Sciatic nerve (tissue), 2 donors: ENCODE data around the gene THAP11. TPM values are rescaled to one million over a fixed set of nuclear protein-coding genes. Genes with fewer than 3 reads are reported as not detected.

Experiments used
- ATAC-seq: fragments of 200-7000 bp; cut with Tn5 transposase; one replicate; pipeline ENCODE4 v1.9.1; 2020; ENCODE audit warnings: mild to moderate bottlenecking, moderate library complexity
- DNase-seq: peaks from one replicate; pipeline ENCODE4 v3.0.0-alpha.2; 2020; ENCODE audit warnings: low spot score
- intact Hi-C: fragments of 100-400 bp; cut with DNase I; formaldehyde crosslinking; loops from one replicate; pipeline ENCODE4 v1.14.2; 2022
- total RNA-seq: library from RNA; stranded (reverse); fragmentation: NEBNext Ultra II Directional; extraction: Animal tissue kit (Norgen Biotek cat#: 25700); gene quantifications from one replicate; pipeline ENCODE4 v1.2.1, GENCODE V29; 2021
- donor health status: DM: no; HTN: no; CAD: no.
- donor health status: DM: no; HTN: no; CAD: no.

THAP11 gene
- 22.7 TPM for total RNA-seq

GRCh38 chr16:67841816-67842508 lies at the start of gene THAP11:
THAP11 (plus strand) TSS chr16:67842320; CDS start chr16:67842555, 235 bp downstream.
- DNase-seq (peak; percentile 96), ATAC-seq (peak; percentile 88)
- intact Hi-C loops, result no loop called here

GRCh38 chr16:67796099-67796718 lies 45.9 kb upstream of the THAP11 start:
- ATAC-seq, result no peak
- intact Hi-C loops, result no loop called here
- DNase-seq, result no peak

- DNase-seq (no peak), ATAC-seq (no peak)
- intact Hi-C loops, result no loop called here
These were observed 41.7 kb upstream of the THAP11 start for GRCh38 chr16:67800338-67800926.

- ATAC-seq (no peak), DNase-seq (no peak)
- intact Hi-C loops, result no loop called here
These were observed 40.9 kb upstream of the THAP11 start for GRCh38 chr16:67801241-67801640.

GRCh38 chr16:67801883-67802282 lies 40.2 kb upstream of the THAP11 start:
- intact Hi-C loops, result no loop called here
- ATAC-seq, result no peak
- no peak for DNase-seq

DNA sequence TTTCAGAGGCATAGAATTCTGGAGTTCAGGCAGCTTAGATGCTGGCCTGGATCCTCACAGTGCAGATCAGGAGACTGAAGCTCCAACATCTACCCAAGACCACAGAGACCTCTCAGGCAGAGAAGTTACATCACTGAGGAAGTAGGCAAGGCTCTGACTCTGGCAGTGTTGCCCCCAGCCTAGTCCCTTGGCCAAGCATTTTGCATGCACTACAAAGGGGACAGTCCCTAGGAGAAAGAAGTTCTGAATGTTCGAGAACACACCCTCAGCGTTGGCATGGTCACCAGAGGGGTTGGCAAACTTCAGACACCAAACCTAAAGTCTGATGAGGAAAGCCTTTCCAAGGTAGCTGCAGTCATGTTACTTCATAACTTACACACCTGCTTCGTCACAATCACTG lies 38.2 kb upstream of the THAP11 start:
- no peak for ATAC-seq
- intact Hi-C loops, result no loop called here
- DNase-seq, result no peak

- intact Hi-C loops, result no loop called here
- ATAC-seq (no peak), DNase-seq (no peak)
These were observed 37.1 kb upstream of the THAP11 start for GRCh38 chr16:67804853-67805542.

DNA sequence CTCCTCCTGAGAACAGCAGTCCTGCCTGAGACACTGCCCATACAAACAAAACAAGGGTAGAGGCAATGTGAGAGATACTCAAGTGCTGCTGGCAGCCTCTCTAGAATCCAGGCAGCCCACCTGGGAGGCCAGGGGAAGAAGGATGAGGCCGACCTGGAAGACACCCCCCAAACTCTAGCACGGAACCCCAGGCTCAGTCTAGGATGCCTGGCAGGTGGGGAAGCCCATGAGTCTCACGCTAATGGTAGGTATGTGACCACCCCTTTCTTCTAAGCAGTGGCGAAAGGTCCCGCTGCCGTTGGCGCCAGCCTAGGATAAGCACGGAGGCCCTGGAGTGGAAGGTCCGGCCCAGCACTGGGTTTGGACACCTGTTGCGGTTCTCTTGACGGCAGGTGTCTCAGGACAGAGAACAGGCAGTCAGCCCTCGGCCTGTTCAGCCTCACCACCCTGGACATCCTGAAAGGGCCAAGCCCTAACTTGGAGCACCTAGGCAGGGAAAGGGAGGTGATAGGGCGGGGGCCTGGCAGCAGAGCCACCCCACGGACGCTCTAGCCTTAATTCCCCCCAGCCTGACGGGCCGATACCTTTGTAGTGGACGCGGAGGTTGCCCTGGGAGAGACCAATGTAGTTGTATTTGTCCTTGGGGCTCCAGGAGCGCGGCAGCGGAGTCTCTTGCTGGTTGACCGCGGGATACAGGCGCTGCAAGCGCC lies 36.2 kb upstream of the THAP11 start:
- ATAC-seq (peak; percentile 0), DNase-seq (peak; percentile 65)
- intact Hi-C loops, result no loop called here

DNA sequence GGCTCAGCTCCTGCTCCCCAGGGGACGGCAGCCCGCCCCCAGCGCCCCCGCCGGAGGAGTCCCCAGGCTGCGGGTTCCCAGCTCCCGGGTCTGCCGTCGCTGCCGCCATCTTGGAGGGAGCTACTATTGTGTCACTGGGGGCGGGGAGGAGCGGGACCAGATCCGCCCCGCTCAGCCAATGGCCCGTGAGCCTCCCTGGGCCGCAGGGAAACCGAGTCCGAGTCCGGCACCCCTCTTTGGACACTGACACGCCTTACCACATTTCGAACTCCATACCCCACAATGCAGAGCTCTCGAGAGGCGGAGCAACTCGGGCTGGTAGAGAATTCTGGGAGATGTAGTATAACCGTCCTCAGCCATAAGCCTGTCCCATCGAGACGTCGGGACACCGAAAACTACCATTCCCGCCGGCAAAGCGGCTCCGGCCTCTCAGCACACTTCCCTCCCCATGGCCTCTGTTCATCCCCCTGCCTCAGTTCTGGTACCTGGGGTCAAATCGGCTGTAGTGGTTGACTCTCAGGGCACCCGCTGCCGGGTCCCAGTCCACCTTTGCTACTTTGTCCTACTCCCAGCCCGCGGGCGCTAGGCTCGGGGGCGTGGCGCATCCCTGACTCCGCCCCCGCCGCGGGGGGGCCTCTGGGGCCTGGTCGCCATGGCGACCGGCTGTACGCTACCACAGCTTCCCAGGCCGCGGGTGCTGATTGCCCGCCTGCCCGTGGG lies 35.5 kb upstream of the THAP11 start, which contains the start of the genes RANBP10 and TSNAXIP1:
RANBP10 (minus strand) TSS at position 133 of the 720 bp plus-strand sequence; CDS start at position 109, 24 bp downstream.
TSNAXIP1 (plus strand) TSS at position 462 of the 720 bp plus-strand sequence. CDS start 261 bp downstream, outside the sequence.
- peak; percentile 99 for ATAC-seq
- peak; percentile 96 for DNase-seq
- intact Hi-C loops, result no loop called here

DNA sequence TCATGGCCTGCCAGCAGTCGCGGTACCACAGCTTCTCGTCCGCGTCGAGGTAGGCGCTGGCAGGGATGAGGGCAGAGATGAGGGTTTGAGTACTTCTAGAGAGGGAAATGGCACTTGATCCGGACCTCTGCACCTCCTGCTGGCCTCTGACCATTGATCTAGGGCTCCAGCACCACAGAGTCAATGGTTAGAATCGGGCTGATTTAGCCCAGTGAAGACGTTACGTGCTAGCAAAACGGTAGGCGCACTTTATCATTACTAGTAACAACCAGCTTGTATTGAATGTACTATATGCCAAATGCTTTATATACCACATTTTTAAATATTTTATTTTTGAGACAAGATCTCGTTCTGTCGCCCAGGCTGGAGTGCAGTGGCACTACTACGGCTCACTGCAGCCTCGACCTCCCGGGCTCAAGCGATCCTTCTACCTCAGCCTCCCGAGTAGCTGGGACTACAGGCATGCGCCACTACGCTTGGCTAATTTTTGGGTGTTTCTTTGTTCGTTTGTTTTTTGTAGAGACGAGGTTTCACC lies 34.9 kb upstream of the THAP11 start:
- no peak for ATAC-seq
- intact Hi-C loops, result no loop called here
- DNase-seq, result no peak

GRCh38 chr16:67811899-67812298 lies 30.2 kb upstream of the THAP11 start:
- ATAC-seq (no peak), DNase-seq (no peak)
- intact Hi-C loops, result no loop called here

DNA sequence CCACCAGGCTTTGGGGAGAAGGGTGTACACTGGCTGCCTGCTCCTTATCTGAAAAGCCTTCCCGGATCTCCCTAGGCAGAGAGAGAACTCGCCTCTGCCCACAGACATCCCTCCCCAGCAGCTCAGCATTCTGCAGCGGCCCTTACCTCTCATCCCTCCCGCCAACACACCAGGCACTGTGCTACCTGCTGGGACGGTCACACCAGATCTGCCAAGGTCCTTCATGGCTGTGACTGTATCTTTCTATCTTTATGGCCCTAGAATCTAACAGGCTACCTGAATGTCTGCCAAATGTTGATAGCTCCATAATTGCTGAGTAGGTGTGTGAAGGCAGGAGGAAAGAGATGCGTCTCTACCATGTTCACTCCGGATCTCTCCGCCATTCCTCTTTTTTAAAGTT lies 27.6 kb upstream of the THAP11 start:
- intact Hi-C loops, result no loop called here
- ATAC-seq (no peak), DNase-seq (no peak)

DNA sequence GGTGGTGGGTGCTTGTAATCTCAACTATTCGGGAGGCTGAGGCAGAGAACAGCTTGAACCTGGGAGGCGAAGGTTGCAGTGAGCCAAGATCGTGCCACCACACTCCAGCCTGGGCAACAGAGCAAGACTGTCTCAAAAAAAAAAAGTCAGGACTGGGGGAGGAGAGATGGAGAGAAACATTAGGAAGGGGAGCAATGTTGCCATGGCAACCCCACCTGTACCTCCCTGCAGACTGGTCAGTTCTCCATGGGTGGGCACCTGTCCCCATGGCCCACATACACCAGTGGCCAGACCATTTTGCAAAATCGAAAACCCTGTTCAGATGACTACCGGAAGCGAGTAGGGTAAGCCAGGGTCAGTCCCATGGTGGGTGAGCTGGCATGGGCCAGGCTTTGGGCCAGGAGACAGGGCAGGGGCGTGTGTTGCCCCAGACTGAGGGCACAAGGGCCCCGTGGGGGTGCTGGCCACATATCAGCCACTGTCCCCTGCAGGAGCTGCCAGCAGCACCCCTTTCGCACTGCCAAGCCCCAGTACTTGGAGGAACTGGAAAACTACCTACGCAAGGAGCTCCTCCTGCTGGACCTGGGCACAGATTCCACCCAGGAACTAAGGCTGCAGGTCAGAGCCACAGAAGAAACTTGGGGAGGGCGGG lies 21.4 kb upstream of the THAP11 start:
- no peak for ATAC-seq
- no peak for DNase-seq
- intact Hi-C loops, result no loop called here

DNA sequence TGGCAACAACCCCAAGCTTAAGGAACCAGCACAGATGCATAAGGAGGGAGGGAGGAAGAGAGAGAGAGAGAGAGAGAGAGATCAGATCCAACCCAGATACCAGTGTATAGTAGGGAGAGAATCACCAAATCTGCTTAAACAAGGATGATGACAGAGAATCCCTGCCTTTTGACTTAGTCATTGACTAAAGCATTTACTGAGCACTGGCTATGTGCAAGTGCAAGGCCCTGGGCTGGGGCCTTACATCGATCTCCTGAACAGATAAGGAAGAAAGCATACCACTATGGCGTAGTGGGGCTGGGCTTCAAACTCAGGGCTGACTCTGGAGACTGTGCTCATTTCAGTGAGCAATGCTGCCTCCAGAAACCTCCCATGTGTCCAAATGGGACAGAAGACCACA lies 19.6 kb upstream of the THAP11 start:
- intact Hi-C loops, result no loop called here
- ATAC-seq, result no peak
- no peak for DNase-seq

GRCh38 chr16:67825119-67825518 lies 17.0 kb upstream of the THAP11 start:
- DNase-seq (no peak), ATAC-seq (no peak)
- intact Hi-C loops, result loop anchor here (5.0 kb wide), 1 partner anchor 217 kb away; no protein-coding TSS in a partner anchor

DNA sequence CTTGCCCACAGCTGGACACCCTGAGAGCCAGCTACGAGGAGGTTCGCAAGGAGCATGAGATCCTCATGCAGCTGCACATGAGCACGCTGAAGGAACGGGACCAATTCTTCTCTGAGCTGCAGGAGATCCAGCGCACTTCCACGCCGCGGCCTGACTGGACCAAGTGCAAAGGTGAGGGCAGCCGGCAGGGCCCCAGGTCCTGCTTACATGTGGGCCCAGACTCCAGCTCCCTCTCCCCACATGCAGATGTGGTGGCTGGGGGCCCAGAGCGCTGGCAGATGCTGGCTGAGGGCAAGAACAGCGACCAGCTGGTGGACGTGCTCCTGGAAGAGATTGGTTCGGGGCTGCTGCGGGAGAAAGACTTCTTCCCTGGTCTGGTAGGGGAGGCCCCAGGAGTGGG lies 16.2 kb upstream of the THAP11 start:
- DNase-seq (no peak), ATAC-seq (no peak)
- intact Hi-C loops, result loop anchor here (5.0 kb wide), 1 partner anchor 216 kb away; no protein-coding TSS in a partner anchor

GRCh38 chr16:67828651-67829050 lies 13.5 kb upstream of the THAP11 start:
- no peak for ATAC-seq
- no peak for DNase-seq
- intact Hi-C loops, result loop anchor here (5.0 kb wide), 1 partner anchor 214 kb away; no protein-coding TSS in a partner anchor

- ATAC-seq (peak; percentile 8), DNase-seq (no peak)
These were observed 9.1 kb upstream of the THAP11 start for GRCh38 chr16:67833030-67833414.

More at GRCh38 chr16:67833030-67833414, 9.1 kb upstream of the THAP11 start:
- intact Hi-C loops, result no loop called here
